MM.1S (cell line): ENCODE data around the gene ARHGEF7.

Experiments
- DNase-seq: peaks from one replicate; pipeline ENCODE4 v3.0.0-alpha.2; 2015
- H2AFZ ChIP-seq: fragments of 300-600 bp; sonication (generic); 2 replicates; pipeline ENCODE4 v1.6.0; 2016; ENCODE audit warnings: antibody characterized with exemption, low read length
- H3F3A ChIP-seq: fragments of 300-600 bp; sonication (generic); 2 replicates; pipeline ENCODE4 v1.6.1; 2016; ENCODE audit warnings: mild to moderate bottlenecking, antibody characterized with exemption, low read length, moderate library complexity, mixed read lengths; ENCODE audit not compliant: insufficient read depth
- H3K27ac ChIP-seq: fragments of 300-600 bp; sonication (generic); 2 replicates; pipeline ENCODE4 v1.5.1; 2016; ENCODE audit warnings: mild to moderate bottlenecking, low read length
- H3K27me3 ChIP-seq: fragments of 300-600 bp; sonication (generic); replicated peaks from 2 replicates; pipeline ENCODE4 v1.6.0; 2016; ENCODE audit warnings: low read length; ENCODE audit not compliant: insufficient read depth
- H3K36me3 ChIP-seq: fragments of 300-600 bp; sonication (generic); replicated peaks from 2 replicates; pipeline ENCODE4 v1.6.1; 2016; ENCODE audit warnings: mild to moderate bottlenecking, low read length, mixed read lengths; ENCODE audit not compliant: insufficient read depth
- H3K4me1 ChIP-seq: fragments of 300-600 bp; sonication (generic); 2 replicates; pipeline ENCODE4 v1.6.1; 2016; ENCODE audit warnings: low read length, mixed read lengths
- H3K4me2 ChIP-seq: fragments of 300-600 bp; sonication (generic); 2 replicates; pipeline ENCODE4 v1.6.0; 2016; ENCODE audit warnings: low read depth, low read length
- H3K4me3 ChIP-seq: fragments of 300-600 bp; sonication (generic); 2 replicates; pipeline ENCODE4 v1.5.1; 2016; ENCODE audit warnings: low read length, mixed read lengths
- H3K79me2 ChIP-seq: fragments of 300-600 bp; sonication (generic); 2 replicates; pipeline ENCODE4 v1.6.1; 2016; ENCODE audit warnings: mixed run types, low read length, mixed read lengths
- H3K9ac ChIP-seq: fragments of 300-600 bp; sonication (generic); 2 replicates; pipeline ENCODE4 v1.6.1; 2016; ENCODE audit warnings: low read length, mixed read lengths
- H3K9me2 ChIP-seq: fragments of 300-600 bp; sonication (generic); replicated peaks from 2 replicates; pipeline ENCODE4 v1.6.1; 2016; ENCODE audit warnings: mild to moderate bottlenecking, low read length, mixed read lengths; ENCODE audit not compliant: insufficient read depth
- H3K9me3 ChIP-seq: fragments of 300-600 bp; sonication (generic); replicated peaks from 2 replicates; pipeline ENCODE4 v1.6.1; 2016; ENCODE audit warnings: mild to moderate bottlenecking, low read length, mixed read lengths; ENCODE audit not compliant: insufficient read depth
- H4K20me1 ChIP-seq: fragments of 300-600 bp; sonication (generic); 2 replicates; pipeline ENCODE4 v1.6.1; 2016; ENCODE audit warnings: mild to moderate bottlenecking, low read length, moderate library complexity, mixed read lengths; ENCODE audit not compliant: insufficient read depth
- CTCF ChIP-seq: fragments of 300-600 bp; sonication (generic); IDR thresholded peaks from 2 replicates; pipeline ENCODE4 v1.5.1; 2016; ENCODE audit warnings: antibody characterized with exemption, low read length, mixed read lengths
- EZH2 ChIP-seq: fragments of 300-600 bp; sonication (generic); optimal IDR thresholded peaks from 2 replicates; pipeline ENCODE3; 2017; ENCODE audit warnings: low read depth, mild to moderate bottlenecking, antibody characterized with exemption, low read length, mixed read lengths
- EZH2phosphoT487 ChIP-seq: fragments of 300-600 bp; sonication (generic); IDR thresholded peaks from 2 replicates; pipeline ENCODE4 v1.6.1; 2018; ENCODE audit warnings: antibody characterized with exemption, low read length

The ARHGEF7 gene

GRCh38 chr13:111114362-111115060 lies 599 bp upstream of the ARHGEF7 start:
- Histone ChIP-seq H3K4me2 (peak overlapping the region; percentile 87), H3K36me3 (no peaks in the 10 kb centered on the region), H3K27me3 (peaks cover 33% of the 10 kb centered on the region), H3F3A (no peaks in the 10 kb centered on the region), H3K4me3 (peak overlapping the region; percentile 90), H3K9me2 (no peaks in the 10 kb centered on the region), H2AFZ (peak overlapping the region; percentile 94), H3K4me1 (no peaks in the 10 kb centered on the region), H3K9me3 (no peaks in the 10 kb centered on the region), H3K9ac (peak overlapping the region; percentile 49; the same call in 1 of the 2 replicates), H4K20me1 (no peaks in the 10 kb centered on the region), H3K27ac (no peak overlapping the region), H3K79me2 (no peaks in the 10 kb centered on the region)
- DNase-seq, result peak; percentile 26
- TF ChIP-seq EZH2phosphoT487 (no peak), EZH2 (no peak), CTCF (no peak)

GRCh38 chr13:111115965-111116521 lies 933 bp downstream of the ARHGEF7 start:
- Histone ChIP-seq H3K27me3 (peaks cover 33% of the 10 kb centered on the region), H4K20me1 (no peaks in the 10 kb centered on the region), H3K27ac (no peak overlapping the region), H3K4me1 (no peaks in the 10 kb centered on the region), H2AFZ (no peak overlapping the region), H3K9me2 (no peaks in the 10 kb centered on the region), H3K36me3 (no peaks in the 10 kb centered on the region), H3K9me3 (no peaks in the 10 kb centered on the region), H3K79me2 (no peaks in the 10 kb centered on the region), H3K9ac (no peak overlapping the region), H3K4me3 (peak overlapping the region; percentile 22; the same call in 1 of the 2 replicates), H3K4me2 (no peak overlapping the region), H3F3A (no peaks in the 10 kb centered on the region)
- no peak for TF ChIP-seq EZH2phosphoT487
- no peak for TF ChIP-seq CTCF
- no peak for TF ChIP-seq EZH2
- no peak for DNase-seq

GRCh38 chr13:111116856-111117255 lies 1.7 kb downstream of the ARHGEF7 start:
- TF ChIP-seq EZH2, result no peak
- no peak for TF ChIP-seq EZH2phosphoT487
- no peak for TF ChIP-seq CTCF
- H3K4me2 ChIP-seq, result no peak overlapping the region

More at GRCh38 chr13:111116856-111117255, 1.7 kb downstream of the ARHGEF7 start:
- H3K9ac ChIP-seq, result no peak overlapping the region
- no peaks in the 10 kb centered on the region for H4K20me1 ChIP-seq
- no peak overlapping the region for H3K4me3 ChIP-seq
- H3F3A ChIP-seq, result no peaks in the 10 kb centered on the region
- H3K27me3 ChIP-seq, result peaks cover 33% of the 10 kb centered on the region
- no peaks in the 10 kb centered on the region for H3K36me3 ChIP-seq
- no peaks in the 10 kb centered on the region for H3K9me3 ChIP-seq
- DNase-seq, result no peak
- no peaks in the 10 kb centered on the region for H3K9me2 ChIP-seq
- peaks cover 2% of the 10 kb centered on the region; the same call in 1 of the 2 replicates for H3K4me1 ChIP-seq
- H2AFZ ChIP-seq, result no peak overlapping the region
- H3K27ac ChIP-seq, result no peak overlapping the region
- no peaks in the 10 kb centered on the region for H3K79me2 ChIP-seq
